Activated CD4-positive, alpha-beta T cell treated with anti-CD3 and anti-CD28 coated beads for 36 hours (primary cell): ENCODE results near the gene ECE1. TPM values are rescaled to one million over a fixed set of nuclear protein-coding genes. Genes with fewer than 3 reads are reported as not detected.

Experiments
- ATAC-seq: fragments of 200-7000 bp; cut with Tn5 transposase; one replicate; pipeline ENCODE4 v1.10.0; 2021; ENCODE audit warnings: mild to moderate bottlenecking, moderate library complexity
- CTCF ChIA-PET: fragments of 350-600 bp; sonication (Branson Sonifier 250); formaldehyde crosslinking; loops from one replicate; lab custom pipeline; 2021; ENCODE audit warnings: antibody characterized with exemption; lab: Charles Lee
- POLR2A ChIA-PET: fragments of 350-600 bp; sonication (Branson Sonifier 250); formaldehyde crosslinking; loops from one replicate; lab custom pipeline; 2021; ENCODE audit warnings: antibody characterized with exemption, inconsistent platforms; lab: Charles Lee
- DNase-seq: peaks from one replicate; pipeline ENCODE4 v3.0.0-alpha.2; 2020
- H3K27ac Mint-ChIP-seq: one replicate; pipeline ENCODE4 v1.8.0; 2021; ENCODE audit warnings: mixed read lengths
- H3K27me3 Mint-ChIP-seq: one replicate; pipeline ENCODE4 v1.8.0; 2021; ENCODE audit warnings: mixed read lengths
- H3K36me3 Mint-ChIP-seq: one replicate; pipeline ENCODE4 v1.8.0; 2021; ENCODE audit warnings: low read depth, mixed read lengths
- H3K4me1 Mint-ChIP-seq: one replicate; pipeline ENCODE4 v1.8.0; 2021; ENCODE audit warnings: mixed read lengths
- H3K4me3 Mint-ChIP-seq: one replicate; pipeline ENCODE4 v1.8.0; 2021; ENCODE audit warnings: mild to moderate bottlenecking, moderate library complexity, mixed read lengths
- H3K9me3 Mint-ChIP-seq: one replicate; pipeline ENCODE4 v1.8.0; 2021; ENCODE audit warnings: low read depth, mixed read lengths
- intact Hi-C, 2 experiments: fragments of 100-400 bp; cut with DNase I in 1 of 2; cut with micrococcal nuclease in 1 of 2; formaldehyde crosslinking; loops; one replicate each; pipeline versions ENCODE4 v1.14.2 to v1.15.1; 2022 to 2024; cut with DNase I, micrococcal nuclease
- total RNA-seq, 2 experiments: library from RNA; stranded (reverse); gene quantifications; one replicate each; pipeline ENCODE4 v1.2.3, GENCODE V29; 2021

Gene ECE1
- total RNA-seq, 2 experiments from 2014 or later: 130 to 162 TPM

DNA sequence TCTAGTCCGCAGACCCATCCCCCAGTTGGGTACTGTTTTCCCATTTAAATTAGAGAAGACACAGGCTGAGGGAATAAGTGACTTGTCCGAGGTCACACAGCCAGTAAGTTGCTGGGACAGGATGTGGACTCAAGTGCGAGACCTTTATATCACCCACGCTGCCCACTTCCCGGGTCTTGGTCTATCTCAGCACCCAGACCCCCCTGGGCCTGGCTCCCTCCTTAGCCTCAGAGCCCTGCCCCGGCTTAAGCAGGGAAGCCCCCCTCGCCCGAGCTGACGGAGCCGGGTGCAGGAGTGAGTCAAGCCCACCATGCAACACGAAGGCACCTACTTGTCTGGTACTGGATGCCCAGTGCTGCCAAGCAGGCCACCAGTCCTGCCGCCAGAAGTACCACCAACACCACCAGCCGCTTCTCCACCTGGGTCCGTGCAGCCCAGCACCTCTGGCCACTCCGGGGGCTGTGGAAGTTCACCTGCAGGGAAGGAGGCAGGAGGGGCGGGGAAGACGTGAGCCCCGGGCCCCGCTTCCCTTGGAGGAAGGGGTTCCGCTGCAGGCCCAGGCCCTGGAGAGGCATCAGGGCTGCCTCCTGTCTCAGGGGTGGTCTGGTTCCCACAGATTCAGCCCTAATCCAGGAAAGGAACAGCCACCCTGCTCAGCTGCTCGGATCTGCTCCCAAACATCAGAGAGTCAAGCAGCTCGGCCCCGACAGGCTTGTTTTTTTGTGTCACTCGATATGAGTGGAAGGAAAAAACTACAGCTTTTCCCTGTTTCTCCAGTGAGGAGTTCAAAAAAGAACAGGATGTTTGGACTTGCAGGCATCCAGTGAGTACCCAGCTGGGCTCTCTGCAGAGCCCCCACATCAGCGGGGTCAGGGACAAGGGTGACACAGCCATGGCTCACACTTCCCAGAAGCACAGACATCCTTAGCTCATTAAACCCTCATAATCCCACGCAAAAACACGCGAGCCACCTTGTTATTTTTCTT is 11.1 kb downstream of the ECE1 start:
- H3K4me3 Mint-ChIP-seq: no peak overlapping the region
- H3K9me3 Mint-ChIP-seq: no peaks in the 10 kb centered on the region
- no peak for ATAC-seq

DNA sequence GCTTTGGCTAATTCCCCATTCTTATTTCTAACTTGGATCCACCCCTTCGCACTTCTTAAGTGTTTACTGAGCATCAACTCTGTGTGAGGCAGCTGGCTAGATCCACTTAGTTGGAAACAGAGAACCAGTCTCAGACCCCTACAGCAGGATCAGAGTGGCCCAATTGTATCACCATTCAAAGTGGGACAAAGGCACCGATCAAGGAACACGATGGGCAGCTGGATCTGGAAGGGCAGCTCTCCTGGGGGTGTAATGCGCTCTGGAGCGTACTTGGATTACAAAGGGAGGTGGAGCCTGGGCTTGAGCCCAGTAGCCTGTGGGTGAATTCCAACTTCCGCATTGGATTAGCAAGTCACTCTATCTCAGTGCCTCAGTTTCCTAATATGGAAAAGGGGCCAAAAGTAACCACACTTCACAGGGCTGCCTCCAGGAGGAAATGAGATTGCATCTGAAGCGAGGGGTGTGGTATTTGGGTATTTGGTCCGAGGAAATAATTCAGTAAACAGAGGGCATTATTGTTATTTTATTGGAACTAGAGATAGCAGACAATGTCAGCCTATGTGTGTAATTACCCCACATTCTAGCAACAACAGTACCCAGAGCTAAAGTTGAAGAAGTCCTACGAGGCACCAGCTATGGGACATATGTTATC is 11.9 kb downstream of the ECE1 start:
- no peaks in the 10 kb centered on the region for H3K27me3 Mint-ChIP-seq
- peaks cover 38% of the 10 kb centered on the region for H3K36me3 Mint-ChIP-seq
- POLR2A ChIA-PET: no interaction called here
- H3K4me3 Mint-ChIP-seq: no peak overlapping the region
- intact Hi-C loops: no loop called here
- H3K27ac Mint-ChIP-seq: peak overlapping the region; percentile 38
- CTCF ChIA-PET: interaction anchor here (0.6 to 6.4 kb wide), 2 partner anchors 8 to 1355 kb away, joined by 3 to 58 read pairs; partner anchors contain the start of gene PLA2G2E
- ATAC-seq (no peak), DNase-seq (no peak)
- H3K9me3 Mint-ChIP-seq: no peaks in the 10 kb centered on the region
- peaks cover 52% of the 10 kb centered on the region for H3K4me1 Mint-ChIP-seq

More for the DNA sequence above, 11.1 kb downstream of the ECE1 start:
- POLR2A ChIA-PET: no interaction called here
- CTCF ChIA-PET: interaction anchor here (0.6 to 6.4 kb wide), 3 partner anchors 9 to 1112 kb away, joined by 3 to 58 read pairs (median 5); no protein-coding TSS in a partner anchor
- Mint-ChIP-seq H3K27me3 (no peaks in the 10 kb centered on the region), H3K4me1 (peaks cover 56% of the 10 kb centered on the region), H3K36me3 (peaks cover 35% of the 10 kb centered on the region), H3K27ac (peak overlapping the region; percentile 90)
- intact Hi-C loops: no loop called here
- no peak for DNase-seq

DNA sequence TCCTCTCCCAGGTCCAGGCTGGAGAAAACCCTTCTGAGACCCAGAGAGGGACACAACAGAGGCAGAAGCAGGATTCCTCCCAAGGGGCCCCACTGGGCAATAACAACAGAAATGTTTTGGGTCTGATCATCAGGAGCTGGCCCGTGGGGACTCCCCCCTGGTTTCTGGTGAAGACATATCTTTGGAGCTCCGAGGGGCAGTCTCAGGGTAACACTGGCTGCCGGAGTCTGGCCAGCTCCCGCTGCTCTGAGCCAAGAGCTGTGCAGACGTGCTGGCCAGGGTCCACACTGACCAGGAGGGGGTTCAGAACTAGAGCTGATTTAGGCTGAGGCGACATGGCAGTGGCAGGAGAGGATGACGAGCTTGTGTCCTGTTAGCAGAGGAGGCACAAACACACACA is 13.1 kb downstream of the ECE1 start:
- POLR2A ChIA-PET: no interaction called here
- H3K4me1 Mint-ChIP-seq: peaks cover 51% of the 10 kb centered on the region

GRCh38 chr1:21272540-21272939 is 17.7 kb downstream of the ECE1 start:
- peaks cover 38% of the 10 kb centered on the region for H3K4me1 Mint-ChIP-seq
- H3K4me3 Mint-ChIP-seq: no peak overlapping the region
- H3K36me3 Mint-ChIP-seq: peaks cover 70% of the 10 kb centered on the region
- ATAC-seq (no peak), DNase-seq (no peak)
- ChIA-PET CTCF (interaction anchor here (0.7 to 6.9 kb wide), 6 partner anchors 16 to 616 kb away, joined by 3 to 77 read pairs (median 6); no protein-coding TSS in a partner anchor), POLR2A (no interaction called here)
- intact Hi-C loops: no loop called here
- H3K27ac Mint-ChIP-seq: no peak overlapping the region
- no peaks in the 10 kb centered on the region for H3K27me3 Mint-ChIP-seq
- H3K9me3 Mint-ChIP-seq: no peaks in the 10 kb centered on the region

More for the DNA sequence above, 13.1 kb downstream of the ECE1 start:
- peaks cover 41% of the 10 kb centered on the region for H3K36me3 Mint-ChIP-seq
- H3K9me3 Mint-ChIP-seq: no peaks in the 10 kb centered on the region
- intact Hi-C loops: no loop called here
- CTCF ChIA-PET: interaction anchor here (0.6 to 0.7 kb wide), 2 partner anchors 40 to 56 kb away, joined by 3 read pairs; no protein-coding TSS in a partner anchor
- no peak for ATAC-seq
- no peaks in the 10 kb centered on the region for H3K27me3 Mint-ChIP-seq
- no peak for DNase-seq
- no peak overlapping the region for H3K4me3 Mint-ChIP-seq
- H3K27ac Mint-ChIP-seq: peak overlapping the region; percentile 53

DNA sequence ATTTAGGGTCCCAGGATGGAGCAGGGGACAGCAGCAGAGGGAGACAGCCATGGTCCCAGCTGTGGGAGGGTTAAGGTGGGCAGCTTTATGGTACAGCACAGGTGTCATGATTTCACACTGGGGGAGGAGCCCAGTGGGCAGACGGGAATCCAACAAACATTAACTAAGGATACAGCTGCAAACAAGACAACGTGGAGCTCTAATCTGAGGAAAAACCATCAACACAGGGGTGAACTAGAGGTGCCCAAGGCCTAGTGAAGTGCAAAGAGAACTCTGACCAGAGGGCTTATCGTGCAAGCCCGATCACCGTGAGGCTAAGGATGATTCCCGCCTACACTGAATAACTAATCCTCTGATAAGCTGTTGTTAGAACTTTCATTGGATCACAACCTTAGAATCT is 18.7 kb downstream of the ECE1 start:
- ChIA-PET POLR2A (no interaction called here), CTCF (interaction anchor here (0.6 to 6.9 kb wide), 18 partner anchors 10 to 539 kb away, joined by 3 to 77 read pairs (median 12); partner anchors contain the start of genes ECE1 and SH2D5)
- intact Hi-C loops: no loop called here
- Mint-ChIP-seq H3K4me3 (no peak overlapping the region), H3K36me3 (peaks cover 76% of the 10 kb centered on the region), H3K4me1 (peaks cover 35% of the 10 kb centered on the region), H3K9me3 (no peaks in the 10 kb centered on the region), H3K27ac (peak overlapping the region; percentile 47), H3K27me3 (no peaks in the 10 kb centered on the region)
- ATAC-seq (no peak), DNase-seq (no peak)

- CTCF ChIA-PET: interaction anchor here (0.6 to 6.9 kb wide), 44 partner anchors 9 to 782 kb away, joined by 3 to 77 read pairs (median 6); partner anchors contain the start of gene ECE1
- H3K27me3 Mint-ChIP-seq: no peaks in the 10 kb centered on the region
- no peak overlapping the region for H3K4me3 Mint-ChIP-seq
- DNase-seq (peak; percentile 91), ATAC-seq (peak; percentile 87)
- H3K9me3 Mint-ChIP-seq: no peaks in the 10 kb centered on the region
- H3K4me1 Mint-ChIP-seq: peaks cover 28% of the 10 kb centered on the region
- intact Hi-C loops: no loop called here
- peaks cover 74% of the 10 kb centered on the region for H3K36me3 Mint-ChIP-seq
- peak overlapping the region; percentile 21 for H3K27ac Mint-ChIP-seq
- POLR2A ChIA-PET: interaction anchor here (0.6 to 1.2 kb wide), 4 partner anchors 23 to 1130 kb away, joined by 3 to 10 read pairs (median 4); no protein-coding TSS in a partner anchor
These were observed 20.1 kb downstream of the ECE1 start for GRCh38 chr1:21270086-21270689.

GRCh38 chr1:21269461-21270085 is 20.7 kb downstream of the ECE1 start:
- Mint-ChIP-seq H3K27ac (no peak overlapping the region), H3K9me3 (no peaks in the 10 kb centered on the region), H3K4me3 (no peak overlapping the region), H3K4me1 (peaks cover 25% of the 10 kb centered on the region), H3K27me3 (no peaks in the 10 kb centered on the region), H3K36me3 (peaks cover 72% of the 10 kb centered on the region)
- POLR2A ChIA-PET: interaction anchor here (0.7 to 1.0 kb wide), 3 partner anchors 23 to 237 kb away, joined by 3 to 4 read pairs (median 3); no protein-coding TSS in a partner anchor
- CTCF ChIA-PET: interaction anchor here (0.6 to 6.9 kb wide), 27 partner anchors 8 to 138 kb away, joined by 3 to 77 read pairs (median 9); partner anchors contain the start of gene ECE1
- intact Hi-C loops: no loop called here
- no peak for DNase-seq
- ATAC-seq: no peak

DNA sequence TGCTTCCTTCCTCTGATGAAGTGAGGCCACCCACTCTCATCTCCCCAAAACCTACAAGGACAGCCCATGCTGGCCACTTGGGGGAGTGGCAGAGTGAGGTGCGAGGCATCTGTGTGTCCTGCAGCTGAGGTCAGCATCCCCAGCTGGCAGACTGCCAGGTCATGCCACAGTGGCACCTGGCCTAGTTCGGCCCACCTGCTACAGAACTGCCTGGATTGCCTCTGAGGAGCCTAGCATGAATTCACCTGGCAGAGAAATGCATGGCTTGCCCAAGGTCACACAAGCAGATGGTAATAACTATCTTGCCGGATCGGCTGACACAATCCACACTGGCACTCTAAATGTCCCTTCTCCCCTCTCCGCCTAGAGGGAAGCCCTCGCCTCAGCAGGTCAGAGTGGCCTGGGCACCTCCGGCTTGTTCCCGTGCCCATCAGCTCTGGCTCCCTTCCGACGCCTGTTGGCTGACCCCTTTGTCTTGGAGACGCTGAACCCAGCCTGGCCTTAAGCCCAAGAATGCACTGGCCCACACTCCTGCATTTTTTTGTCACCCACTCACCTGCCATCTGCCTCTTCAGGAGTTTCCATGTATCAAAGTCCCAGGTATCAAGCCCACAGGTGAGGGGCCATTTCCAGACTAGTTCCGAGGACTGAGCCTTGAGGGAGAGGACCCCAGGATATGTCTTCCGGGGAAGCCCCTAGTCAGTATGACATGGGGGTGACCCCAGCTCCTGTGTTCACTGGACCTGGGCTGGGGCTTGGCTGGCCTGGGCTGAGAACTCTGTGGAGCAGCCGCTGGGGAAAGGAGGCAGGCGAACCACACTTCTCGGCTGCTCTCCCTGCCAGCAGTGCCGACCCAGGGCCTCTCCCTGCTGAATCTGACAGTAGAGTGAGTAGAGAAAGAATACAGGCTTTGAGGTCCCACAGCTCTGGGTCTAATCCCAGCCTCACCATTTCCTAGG is 21.7 kb downstream of the ECE1 start:
- Mint-ChIP-seq H3K36me3 (peaks cover 66% of the 10 kb centered on the region), H3K4me3 (no peak overlapping the region), H3K27me3 (no peaks in the 10 kb centered on the region), H3K9me3 (no peaks in the 10 kb centered on the region), H3K4me1 (peaks cover 23% of the 10 kb centered on the region), H3K27ac (no peak overlapping the region)
- ATAC-seq (no peak), DNase-seq (no peak)
- ChIA-PET CTCF (interaction anchor here (0.6 to 6.9 kb wide), 11 partner anchors 7 to 100 kb away, joined by 3 to 77 read pairs (median 20); no protein-coding TSS in a partner anchor), POLR2A (interaction anchor here (0.9 kb wide), 1 partner anchor 24 kb away, joined by 3 read pairs; no protein-coding TSS in a partner anchor)
- intact Hi-C loops: no loop called here

DNA sequence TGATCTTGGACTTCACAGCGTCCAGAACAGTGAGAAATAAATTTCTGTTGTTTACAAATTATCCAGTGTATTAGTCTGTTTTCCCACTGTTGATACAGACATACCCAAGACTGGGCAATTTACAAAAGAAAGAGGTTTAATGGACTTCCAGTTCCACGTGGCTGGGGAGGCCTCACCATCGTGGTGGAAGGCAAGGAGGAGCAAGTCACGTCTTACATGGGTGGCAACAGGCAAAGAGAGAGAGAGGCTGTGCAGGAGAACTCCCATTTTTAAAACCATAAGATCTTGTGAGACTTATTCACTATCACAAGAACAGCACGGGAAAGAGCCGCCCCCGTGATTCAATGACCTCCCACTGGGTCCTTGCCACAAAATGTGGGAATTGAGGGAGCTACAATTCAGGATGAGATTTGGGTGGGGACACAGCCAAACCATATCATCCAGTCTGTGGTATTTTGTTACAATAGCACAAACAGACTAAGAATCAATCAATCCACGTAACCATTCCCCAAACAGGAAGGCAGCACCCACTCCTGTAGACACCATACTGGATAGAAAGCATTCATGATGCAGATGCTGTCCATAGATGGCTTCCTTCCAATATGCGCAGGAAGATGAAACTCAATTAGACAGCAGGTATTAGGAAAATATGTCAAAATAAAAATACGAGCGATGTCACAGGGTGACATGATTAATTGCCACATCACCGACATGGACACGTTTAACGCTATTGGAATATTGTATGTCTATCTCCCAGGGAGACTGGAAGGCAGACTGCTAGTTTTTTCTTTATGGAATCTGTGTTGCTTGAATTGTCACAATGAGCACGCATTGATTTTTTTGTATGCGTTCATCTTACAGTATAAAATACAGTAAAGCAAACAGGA is 22.8 kb downstream of the ECE1 start:
- no peak overlapping the region for H3K4me3 Mint-ChIP-seq
- ChIA-PET CTCF (interaction anchor here (1.5 to 3.7 kb wide), 2 partner anchors 13 to 101 kb away, joined by 7 to 19 read pairs; no protein-coding TSS in a partner anchor), POLR2A (no interaction called here)
- intact Hi-C loops: no loop called here
- no peak overlapping the region for H3K27ac Mint-ChIP-seq
- peaks cover 25% of the 10 kb centered on the region for H3K4me1 Mint-ChIP-seq
- no peak for ATAC-seq
- no peaks in the 10 kb centered on the region for H3K27me3 Mint-ChIP-seq
- peaks cover 62% of the 10 kb centered on the region for H3K36me3 Mint-ChIP-seq
- no peaks in the 10 kb centered on the region for H3K9me3 Mint-ChIP-seq
- DNase-seq: no peak
